Activated T-cell treated with anti-CD3 and anti-CD28 coated beads, Interleukin-2, amount 50 U/mL, for 72 hours (primary cell): Measurements from ENCODE around the gene ANKFY1. TPM values are rescaled to one million over a fixed set of nuclear protein-coding genes. Genes with fewer than 3 reads are reported as not detected.

Experiments used
- ATAC-seq, 2 donors: fragments of 150-1000 bp; cut with Tn5 transposase; replicated peaks in 1 of 2; 2 replicates each; pipeline ENCODE4 v1.10.0; 2021; ENCODE audit warnings: moderate library complexity in 2 of 2, mild to moderate bottlenecking in 1 of 2
- DNase-seq, 2 donors: peaks; one replicate each; pipeline ENCODE4 v3.0.0; 2021 to 2022; ENCODE audit warnings: mixed read lengths in 1 of 2
- H3K27ac Mint-ChIP-seq: one replicate; pipeline ENCODE4 v1.8.0; 2022; ENCODE audit warnings: mild to moderate bottlenecking, moderate library complexity, mixed read lengths
- H3K27me3 Mint-ChIP-seq: one replicate; pipeline ENCODE4 v1.8.0; 2022; ENCODE audit warnings: low read depth, mixed read lengths
- H3K36me3 Mint-ChIP-seq, 2 donors: one replicate each; pipeline ENCODE4 v1.8.0; 2022; ENCODE audit warnings: mixed read lengths in 2 of 2, mild to moderate bottlenecking in 1 of 2; ENCODE audit not compliant: insufficient read depth in 2 of 2
- H3K4me1 Mint-ChIP-seq: one replicate; pipeline ENCODE4 v1.8.0; 2022; ENCODE audit warnings: low read depth, mixed read lengths
- H3K4me3 Mint-ChIP-seq, 2 donors: one replicate each; pipeline ENCODE4 v1.8.0; 2022; ENCODE audit warnings: mild to moderate bottlenecking in 2 of 2, mixed read lengths in 2 of 2, moderate library complexity in 2 of 2
- H3K9me3 Mint-ChIP-seq, 2 donors: one replicate each; pipeline ENCODE4 v1.8.0; 2022; ENCODE audit warnings: mixed read lengths in 2 of 2
- total RNA-seq, 2 donors: library from RNA; stranded (reverse); gene quantifications; one replicate each; pipeline ENCODE4 v1.2.3, GENCODE V29; 2022

ANKFY1 gene
- total RNA-seq, 2 donors from 2014 or later, result 36.4 to 37.9 TPM

- Mint-ChIP-seq H3K9me3 (no peaks in the 10 kb centered on the region), H3K4me1 (peaks cover 48% of the 10 kb centered on the region), H3K27ac (no peak overlapping the region)
Observed at GRCh38 chr17:4178651-4179050, 85.1 kb downstream of the ANKFY1 start.

GRCh38 chr17:4177806-4178205 lies 86.0 kb downstream of the ANKFY1 start:
- H3K9me3 Mint-ChIP-seq, result no peaks in the 10 kb centered on the region
- H3K27me3 Mint-ChIP-seq, result no peaks in the 10 kb centered on the region
- peak overlapping the region; percentile 6 to 41 for H3K4me3 Mint-ChIP-seq
- peaks cover 7 to 38% of the 10 kb centered on the region in 2 donors for H3K36me3 Mint-ChIP-seq
- DNase-seq (peak in 1 of 2 donors; percentile 16), ATAC-seq (no peak)
- H3K4me1 Mint-ChIP-seq, result peaks cover 48% of the 10 kb centered on the region
- H3K27ac Mint-ChIP-seq, result no peak overlapping the region

More at GRCh38 chr17:4178651-4179050, 85.1 kb downstream of the ANKFY1 start:
- ATAC-seq (no peak), DNase-seq (no peak)
- Mint-ChIP-seq H3K36me3 (peaks cover 7 to 41% of the 10 kb centered on the region in 2 donors), H3K27me3 (no peaks in the 10 kb centered on the region), H3K4me3 (no peak overlapping the region)

- peak in 1 of 2 donors; percentile 39 for ATAC-seq
- Mint-ChIP-seq H3K4me3 (peak overlapping the region; percentile 81 to 83), H3K4me1 (peaks cover 48% of the 10 kb centered on the region), H3K36me3 (peaks cover 7 to 38% of the 10 kb centered on the region in 2 donors), H3K27me3 (no peaks in the 10 kb centered on the region), H3K9me3 (no peaks in the 10 kb centered on the region), H3K27ac (peak overlapping the region; percentile 94)
- DNase-seq, result peak; percentile 15 to 33
Observed at GRCh38 chr17:4176808-4177472, 86.8 kb downstream of the ANKFY1 start.

GRCh38 chr17:4175921-4176807 lies 87.6 kb downstream of the ANKFY1 start:
- peak; percentile 76 to 87 for ATAC-seq
- H3K4me3 Mint-ChIP-seq, result peak overlapping the region; percentile 81 to 83
- H3K4me1 Mint-ChIP-seq, result peaks cover 48% of the 10 kb centered on the region

GRCh38 chr17:4174556-4174955 lies 89.2 kb downstream of the ANKFY1 start:
- Mint-ChIP-seq H3K4me1 (peaks cover 48% of the 10 kb centered on the region), H3K9me3 (no peaks in the 10 kb centered on the region), H3K4me3 (peak overlapping the region; percentile 5 to 29), H3K36me3 (peaks cover 10 to 46% of the 10 kb centered on the region in 2 donors), H3K27ac (peak overlapping the region; percentile 31), H3K27me3 (no peaks in the 10 kb centered on the region)
- ATAC-seq (no peak), DNase-seq (no peak)

More at GRCh38 chr17:4175921-4176807, 87.6 kb downstream of the ANKFY1 start:
- no peaks in the 10 kb centered on the region for H3K27me3 Mint-ChIP-seq
- H3K36me3 Mint-ChIP-seq, result peaks cover 7 to 40% of the 10 kb centered on the region in 2 donors
- DNase-seq, result peak; percentile 38 to 41
- no peaks in the 10 kb centered on the region for H3K9me3 Mint-ChIP-seq
- H3K27ac Mint-ChIP-seq, result peak overlapping the region; percentile 94

GRCh38 chr17:4173781-4174180 lies 90.0 kb downstream of the ANKFY1 start:
- Mint-ChIP-seq H3K27ac (peak overlapping the region; percentile 31), H3K36me3 (peaks cover 17 to 49% of the 10 kb centered on the region in 2 donors), H3K27me3 (no peaks in the 10 kb centered on the region), H3K9me3 (no peaks in the 10 kb centered on the region), H3K4me1 (peaks cover 48% of the 10 kb centered on the region), H3K4me3 (peak overlapping the region; percentile 5 to 29)
- DNase-seq, result no peak
- no peak for ATAC-seq

- no peak overlapping the region for H3K27ac Mint-ChIP-seq
- H3K4me1 Mint-ChIP-seq, result peaks cover 36% of the 10 kb centered on the region
- DNase-seq, result no peak
- H3K9me3 Mint-ChIP-seq, result no peaks in the 10 kb centered on the region
- ATAC-seq, result no peak
- H3K27me3 Mint-ChIP-seq, result no peaks in the 10 kb centered on the region
- H3K36me3 Mint-ChIP-seq, result peaks cover 13 to 41% of the 10 kb centered on the region in 2 donors
- H3K4me3 Mint-ChIP-seq, result no peak overlapping the region
Observed at GRCh38 chr17:4172356-4172755, 91.4 kb downstream of the ANKFY1 start.

GRCh38 chr17:4170639-4171280 lies 93.0 kb downstream of the ANKFY1 start:
- no peak overlapping the region for H3K27ac Mint-ChIP-seq
- H3K36me3 Mint-ChIP-seq, result peaks cover 11 to 37% of the 10 kb centered on the region in 2 donors
- H3K4me1 Mint-ChIP-seq, result peaks cover 20% of the 10 kb centered on the region
- no peaks in the 10 kb centered on the region for H3K27me3 Mint-ChIP-seq
- ATAC-seq, result no peak
- H3K9me3 Mint-ChIP-seq, result no peaks in the 10 kb centered on the region
- H3K4me3 Mint-ChIP-seq, result no peak overlapping the region
- no peak for DNase-seq

- Mint-ChIP-seq H3K4me1 (no peaks in the 10 kb centered on the region), H3K9me3 (no peaks in the 10 kb centered on the region), H3K27me3 (no peaks in the 10 kb centered on the region), H3K27ac (no peak overlapping the region), H3K36me3 (peaks cover 9 to 24% of the 10 kb centered on the region in 2 donors), H3K4me3 (peak overlapping the region in 1 of 2 donors; percentile 7)
- ATAC-seq (no peak), DNase-seq (no peak)
Observed at GRCh38 chr17:4167786-4168185, 96.0 kb downstream of the ANKFY1 start.

GRCh38 chr17:4166419-4166818 lies 97.4 kb downstream of the ANKFY1 start:
- Mint-ChIP-seq H3K36me3 (peaks cover 9 to 18% of the 10 kb centered on the region in 2 donors), H3K9me3 (no peaks in the 10 kb centered on the region), H3K4me3 (no peak overlapping the region), H3K27me3 (no peaks in the 10 kb centered on the region), H3K27ac (no peak overlapping the region), H3K4me1 (peaks cover 9% of the 10 kb centered on the region)
- DNase-seq, result no peak
- ATAC-seq, result no peak

- no peak for DNase-seq
- H3K9me3 Mint-ChIP-seq, result no peaks in the 10 kb centered on the region
- H3K4me3 Mint-ChIP-seq, result no peak overlapping the region
- no peaks in the 10 kb centered on the region for H3K27me3 Mint-ChIP-seq
- no peak for ATAC-seq
- H3K36me3 Mint-ChIP-seq, result peaks cover 9 to 18% of the 10 kb centered on the region in 2 donors
- no peak overlapping the region for H3K27ac Mint-ChIP-seq
- peaks cover 9% of the 10 kb centered on the region for H3K4me1 Mint-ChIP-seq
Observed at GRCh38 chr17:4165301-4166010, 98.3 kb downstream of the ANKFY1 start.

GRCh38 chr17:4163951-4164350 lies 99.8 kb downstream of the ANKFY1 start:
- Mint-ChIP-seq H3K27ac (peak overlapping the region; percentile 29), H3K27me3 (no peaks in the 10 kb centered on the region), H3K4me3 (no peak overlapping the region), H3K9me3 (no peaks in the 10 kb centered on the region), H3K36me3 (peaks cover 3 to 6% of the 10 kb centered on the region in 2 donors), H3K4me1 (peaks cover 9% of the 10 kb centered on the region)
- ATAC-seq (no peak), DNase-seq (no peak)
